Islet of Langerhans (tissue), 1 donor: Measurements from ENCODE around the gene KCNMB1.

Experiments used
- FAIRE-seq: peaks from one replicate; lab custom pipeline; 2011; peaks lifted over from hg19 to GRCh38; lab: Jason Lieb, UNC

Gene KCNMB1

GRCh38 chr5:170338933-170339779 is 50.0 kb downstream of the KCNMB1 start:
- no peak for FAIRE-seq

GRCh38 chr5:170338291-170338690 is 50.9 kb downstream of the KCNMB1 start:
- no peak for FAIRE-seq

GRCh38 chr5:170337045-170337733 is 52.0 kb downstream of the KCNMB1 start:
- no peak for FAIRE-seq

- FAIRE-seq = no peak
Observed at GRCh38 chr5:170336065-170336464, 53.1 kb downstream of the KCNMB1 start.

- no peak for FAIRE-seq
Observed at GRCh38 chr5:170334626-170335025, 54.5 kb downstream of the KCNMB1 start.

- no peak for FAIRE-seq
Observed at GRCh38 chr5:170333161-170333910, 55.8 kb downstream of the KCNMB1 start.

GRCh38 chr5:170332058-170332457 is 57.1 kb downstream of the KCNMB1 start:
- FAIRE-seq = no peak

GRCh38 chr5:170330568-170331054 is 58.6 kb downstream of the KCNMB1 start:
- FAIRE-seq = no peak

- no peak for FAIRE-seq
Observed at GRCh38 chr5:170329524-170329923, 59.6 kb downstream of the KCNMB1 start.

- no peak for FAIRE-seq
Observed at GRCh38 chr5:170327829-170328228, 61.3 kb downstream of the KCNMB1 start.

- no peak for FAIRE-seq
Observed at GRCh38 chr5:170327168-170327567, 62.0 kb downstream of the KCNMB1 start.
